NCI-H2171 (cell line): ENCODE data around the gene PIK3R6.

Experiments used
- DNase-seq: peaks from one replicate; lab custom pipeline; 2025; lab: John Stamatoyannopoulos, UW

The PIK3R6 gene

DNA sequence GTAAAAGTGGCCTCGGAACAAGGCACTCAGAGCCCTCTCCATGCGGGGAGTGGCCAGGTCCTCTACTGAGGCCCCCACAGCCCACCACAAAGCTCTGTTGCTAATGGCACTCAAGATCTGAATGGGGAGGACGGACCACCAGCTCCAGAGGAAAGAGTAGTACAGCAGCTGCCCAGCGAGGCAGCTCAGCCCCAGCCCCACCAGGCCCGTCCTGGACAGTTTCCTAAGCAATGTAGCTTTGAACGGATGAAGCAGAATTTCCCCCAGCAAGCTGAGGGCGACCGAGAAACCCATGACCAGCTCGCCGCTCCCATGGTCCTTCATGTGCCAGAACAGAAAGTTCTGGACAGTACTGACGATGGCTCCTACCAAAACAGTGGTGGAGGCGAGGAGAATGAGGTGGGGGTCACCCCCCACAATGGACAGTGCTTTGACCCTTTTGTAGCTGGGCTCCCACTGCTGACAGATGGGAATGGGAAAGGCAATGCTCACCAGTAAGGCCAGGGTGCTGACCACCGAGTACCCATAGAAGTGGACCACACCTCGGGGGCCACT is 69.8 kb downstream of the PIK3R6 start:
- DNase-seq = no peak

- no peak for DNase-seq
These were observed 72.8 kb downstream of the PIK3R6 start for GRCh38 chr17:8794636-8795035.

- no peak for DNase-seq
These were observed 73.8 kb downstream of the PIK3R6 start for GRCh38 chr17:8793649-8794048.

GRCh38 chr17:8792646-8793045 is 74.8 kb downstream of the PIK3R6 start:
- no peak for DNase-seq

GRCh38 chr17:8791910-8792270 is 75.6 kb downstream of the PIK3R6 start:
- no peak for DNase-seq

GRCh38 chr17:8791248-8791909 is 76.1 kb downstream of the PIK3R6 start:
- no peak for DNase-seq

DNA sequence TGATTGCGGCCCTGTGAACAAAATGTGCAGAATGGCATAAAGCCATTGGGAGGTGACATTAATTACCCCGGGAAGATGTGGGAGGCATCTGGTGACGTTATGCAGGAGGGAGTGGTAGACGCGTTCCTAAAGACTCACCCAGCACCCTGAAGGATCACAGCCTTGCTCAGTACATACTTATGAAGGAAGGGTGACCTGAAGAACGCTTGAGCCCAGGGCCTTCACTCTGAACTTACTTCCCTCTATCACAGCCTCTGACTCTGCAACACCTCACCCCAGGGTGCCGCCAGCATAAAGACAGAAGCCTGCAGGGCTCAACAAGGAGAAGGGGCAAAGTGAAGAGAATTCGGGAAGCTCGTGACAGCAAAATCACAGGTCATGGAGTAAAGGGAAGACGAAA is 77.7 kb downstream of the PIK3R6 start:
- DNase-seq = no peak

- DNase-seq = no peak
These were observed 78.5 kb downstream of the PIK3R6 start for GRCh38 chr17:8788998-8789397.

DNA sequence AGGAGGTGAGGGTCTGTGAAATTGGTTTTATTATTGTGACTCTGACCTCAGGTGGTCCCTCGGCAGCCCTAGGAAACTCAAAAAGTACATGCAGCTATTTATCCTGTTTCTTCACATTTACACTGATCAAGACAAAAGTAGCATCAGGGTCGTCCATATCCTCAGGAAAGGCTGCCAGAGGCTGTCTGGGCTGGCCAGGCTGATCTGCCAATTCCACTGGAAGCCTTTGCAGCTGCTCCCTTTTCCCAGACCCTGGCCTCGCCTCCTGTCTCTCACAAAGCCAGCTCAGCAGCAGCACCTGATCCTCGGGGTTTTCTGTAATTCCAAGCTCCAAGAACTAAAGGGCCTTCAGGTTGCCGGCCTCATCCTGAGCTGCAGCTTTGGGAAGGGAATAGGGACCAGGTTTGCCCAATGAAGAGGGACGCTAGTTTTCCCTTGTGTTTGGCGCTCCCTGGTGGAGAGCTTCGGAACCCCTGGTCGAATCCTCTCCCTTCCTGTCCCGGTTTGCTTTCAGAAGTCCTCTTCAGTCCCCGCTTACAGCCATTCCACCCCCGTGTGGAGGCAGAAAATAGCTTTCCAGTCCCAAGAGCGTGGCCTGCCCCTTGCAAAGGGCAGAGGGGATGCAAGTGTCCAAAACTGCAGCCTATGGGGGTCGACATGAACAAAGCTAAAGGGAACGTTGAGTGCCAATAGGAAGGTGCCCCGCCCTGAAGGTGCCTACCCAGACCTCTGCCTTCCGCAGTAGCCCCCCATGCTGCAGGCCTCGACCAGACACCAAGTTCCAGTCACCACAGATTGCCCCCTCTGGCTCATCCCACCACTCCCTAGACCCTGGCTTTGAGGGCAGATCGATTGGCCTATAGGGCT is 81.7 kb downstream of the PIK3R6 start:
- peak; percentile 13 for DNase-seq

DNA sequence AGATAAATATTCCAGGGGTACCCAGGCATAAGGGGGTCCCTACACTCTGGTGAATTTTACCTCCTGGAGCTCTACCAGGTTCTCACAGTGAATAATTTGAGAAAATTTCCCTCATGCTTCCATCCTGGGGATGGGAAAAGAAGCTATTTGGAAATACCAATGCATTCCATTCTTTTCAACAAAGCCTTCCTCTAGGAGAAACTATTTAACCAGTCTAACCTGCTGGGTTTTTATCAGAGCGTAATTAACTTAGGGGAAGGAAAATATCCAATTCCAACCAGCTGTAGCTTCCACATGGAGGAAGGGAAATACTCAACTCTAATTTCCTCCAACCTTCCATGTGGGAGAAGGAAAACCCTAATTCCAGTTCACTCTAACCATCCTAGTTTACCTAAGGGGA is 85.3 kb downstream of the PIK3R6 start:
- DNase-seq = no peak

DNA sequence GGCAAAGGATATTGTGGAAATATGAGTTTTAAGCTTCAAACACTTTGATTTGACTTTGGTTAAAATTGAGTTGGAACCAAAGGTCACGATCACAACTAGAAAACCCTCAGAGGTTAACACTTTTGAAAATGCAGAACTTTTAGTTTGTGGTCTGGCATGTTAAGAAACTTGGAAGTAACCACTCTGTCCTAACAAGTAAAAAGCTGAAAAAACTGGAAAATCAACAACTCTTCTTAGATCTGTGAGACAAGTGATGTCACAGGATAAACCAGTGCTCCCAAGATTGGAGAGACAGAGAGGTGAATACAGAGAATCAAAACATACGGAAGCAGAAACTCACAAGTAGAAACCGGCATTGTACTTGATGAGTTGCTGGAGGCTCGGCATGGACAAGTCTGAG is 85.7 kb downstream of the PIK3R6 start:
- no peak for DNase-seq

DNA sequence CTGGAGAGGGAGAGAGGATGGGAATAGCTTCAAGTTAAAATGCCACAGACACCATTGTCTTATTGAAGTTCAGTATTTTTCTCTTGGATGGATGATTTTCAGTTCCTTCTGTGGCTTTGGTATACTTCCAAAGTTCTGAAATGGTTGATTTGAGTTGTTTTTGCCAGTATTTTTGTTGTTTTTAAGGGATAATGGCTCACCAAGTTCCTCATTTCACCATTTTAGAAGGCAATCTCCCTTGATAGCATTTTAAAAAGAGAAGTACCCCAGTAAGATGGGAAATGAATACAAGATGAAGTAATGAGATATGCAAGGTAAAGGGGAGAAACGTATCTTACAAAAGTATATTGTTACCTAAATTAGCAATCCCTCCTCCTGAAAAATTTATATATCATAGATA is 90.6 kb downstream of the PIK3R6 start:
- no peak for DNase-seq

DNA sequence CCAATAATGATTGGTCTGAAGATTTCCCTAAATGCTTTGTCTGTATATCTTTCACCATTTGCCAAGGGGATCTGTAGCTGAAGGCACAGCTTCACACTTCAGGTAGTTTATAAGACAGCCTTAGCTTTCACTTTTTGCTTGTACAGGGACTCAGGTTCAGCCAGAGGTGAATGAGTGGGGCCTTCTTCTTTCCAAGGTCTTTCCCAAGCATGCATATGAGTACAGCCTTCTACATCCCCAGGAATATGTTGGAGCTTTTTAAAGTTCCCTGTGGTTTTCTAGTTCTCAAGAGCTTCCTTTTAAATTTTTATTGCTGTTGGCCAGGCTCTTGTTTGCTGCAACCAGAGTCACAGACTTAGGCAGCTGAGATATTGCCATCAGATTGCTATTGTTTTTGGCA is 91.2 kb downstream of the PIK3R6 start:
- no peak for DNase-seq

DNA sequence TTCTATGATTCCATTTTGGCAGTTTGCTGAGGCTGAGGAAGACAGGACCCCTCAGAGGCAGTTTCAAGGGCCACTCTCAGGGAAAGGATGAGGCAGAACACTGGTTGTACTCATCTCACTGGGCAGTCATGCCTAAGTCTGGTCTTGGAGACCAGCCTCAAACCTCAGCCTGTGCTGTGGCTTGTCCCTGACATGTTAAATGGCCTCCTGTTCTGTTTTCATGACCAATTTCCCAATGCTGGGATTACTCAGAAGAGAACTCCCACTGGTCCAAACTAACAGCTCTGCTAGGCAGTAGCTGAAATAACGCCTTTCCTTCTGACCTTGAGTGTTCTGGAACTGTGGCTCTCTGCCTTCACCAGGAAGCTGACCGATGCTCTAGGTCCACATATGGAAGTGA is 100.7 kb downstream of the PIK3R6 start:
- DNase-seq = no peak

DNA sequence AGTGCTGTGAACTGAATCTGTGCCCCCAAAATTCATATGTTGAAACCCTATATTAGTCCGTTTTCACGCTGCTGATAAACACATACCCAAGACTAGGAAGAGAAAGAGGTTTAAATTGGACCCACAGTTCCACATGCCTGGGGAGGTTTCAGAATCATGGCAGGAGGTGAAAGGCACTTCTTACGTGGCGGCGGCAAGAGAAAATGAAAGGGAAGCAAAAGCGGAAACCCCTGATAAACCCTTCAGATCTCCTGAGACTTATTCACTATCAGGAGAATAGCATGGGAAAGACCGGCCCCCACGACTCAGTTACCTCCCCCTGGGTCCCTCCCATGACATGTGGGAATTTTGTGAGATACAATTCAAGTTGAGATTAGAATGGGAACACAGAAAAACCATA is 105.5 kb downstream of the PIK3R6 start:
- DNase-seq = no peak

DNA sequence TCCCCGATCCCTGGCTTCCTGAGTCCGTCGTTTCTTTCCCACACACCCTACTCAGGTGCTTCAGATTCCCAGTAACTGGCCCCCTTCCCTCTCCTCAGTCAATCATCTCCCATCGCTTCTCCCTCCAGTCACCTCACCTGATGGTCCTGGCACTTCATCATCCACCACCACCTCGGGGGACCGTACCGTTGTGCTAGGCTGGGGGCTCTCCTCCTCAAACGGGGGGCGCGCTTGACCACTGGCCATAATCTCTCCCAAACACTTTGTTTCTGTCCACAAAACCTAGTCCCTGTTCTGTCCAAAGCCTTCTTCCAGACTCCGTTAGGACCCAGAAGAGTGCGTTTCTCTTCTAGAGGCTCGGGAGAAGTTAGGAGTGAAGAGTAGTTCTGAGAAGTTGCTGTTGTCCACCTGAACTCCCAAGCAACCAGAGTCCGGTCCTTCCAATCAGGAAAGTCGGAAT is 109.3 kb downstream of the PIK3R6 start, which contains the start of gene SPDYE4:
Gene SPDYE4, minus strand, starts transcription at position 410 of the 460 bp plus-strand sequence. Its CDS starts 164 bp downstream, at position 246.
- DNase-seq = no peak

- no peak for DNase-seq
These were observed 110.3 kb downstream of the PIK3R6 start for GRCh38 chr17:8757189-8757588.

GRCh38 chr17:8755590-8756255 is 111.8 kb downstream of the PIK3R6 start:
- DNase-seq = no peak

- no peak for DNase-seq
These were observed 112.6 kb downstream of the PIK3R6 start for GRCh38 chr17:8754890-8755289.

GRCh38 chr17:8753976-8754440 is 113.5 kb downstream of the PIK3R6 start:
- DNase-seq = no peak

- DNase-seq = no peak
These were observed 114.1 kb downstream of the PIK3R6 start for GRCh38 chr17:8753136-8753975.
